ENCODE data around the gene SPANXN2. TPM values are rescaled to one million over a fixed set of nuclear protein-coding genes. Genes with fewer than 3 reads are reported as not detected.
"Not testable (repeated sequence)": the region's sequence is repeated elsewhere in the genome, so short reads cannot be mapped to it uniquely, and the experiment has no call there.

The SPANXN2 gene, protein sequence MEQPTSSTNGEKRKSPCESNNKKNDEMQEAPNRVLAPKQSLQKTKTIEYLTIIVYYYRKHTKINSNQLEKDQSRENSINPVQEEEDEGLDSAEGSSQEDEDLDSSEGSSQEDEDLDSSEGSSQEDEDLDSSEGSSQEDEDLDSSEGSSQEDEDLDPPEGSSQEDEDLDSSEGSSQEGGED
- total RNA-seq (not detected in 2 replicates), polyA plus RNA-seq (not detected in 2 replicates), polyA minus RNA-seq (ENCODE audit: low replicate concordance) (not detected in 2 replicates)
- polyA plus RNA-seq (2012): not detected in 2 replicates

GRCh38 chrX:143720652-143721051, at the start of gene SPANXN2:
Gene SPANXN2 (minus strand): TSS chrX:143720752. CDS start chrX:143720668, 84 bp downstream.
- not testable (repeated sequence) for H3K79me2 ChIP-seq (ENCODE audit: control insufficient read depth, insufficient read depth, low read length); DNase-seq (ENCODE audit: low read depth in 2 of 2); H3K27ac ChIP-seq (ENCODE audit: insufficient read depth, low read length); H3K9me3 ChIP-seq (ENCODE audit: control insufficient read depth, insufficient read depth, low read depth, low read length); H2AFZ ChIP-seq (ENCODE audit: low read length); H3K36me3 ChIP-seq (ENCODE audit: control insufficient read depth, insufficient read depth, low read length); H3K27me3 ChIP-seq (ENCODE audit: control insufficient read depth, insufficient read depth, low read length); H3K4me3 ChIP-seq (replicated peaks in 1 of 4; ENCODE audit: control extremely low read depth in 1 of 4, insufficient read depth in 1 of 4, low read depth in 3 of 4, low read length in 4 of 4); H4K20me1 ChIP-seq (ENCODE audit: control insufficient read depth, extremely low read depth, insufficient read depth, low read length); H3K9ac ChIP-seq (ENCODE audit: insufficient read depth, low read length); H3K4me2 ChIP-seq (ENCODE audit: extremely low read depth, insufficient read depth, low read length); H3K4me1 ChIP-seq (ENCODE audit: control insufficient read depth, extremely low read depth, insufficient read depth, low read length)

GRCh38 chrX:143768976-143769375, 48.4 kb upstream of the SPANXN2 start:
- TF ChIP-seq, protein P1, sequence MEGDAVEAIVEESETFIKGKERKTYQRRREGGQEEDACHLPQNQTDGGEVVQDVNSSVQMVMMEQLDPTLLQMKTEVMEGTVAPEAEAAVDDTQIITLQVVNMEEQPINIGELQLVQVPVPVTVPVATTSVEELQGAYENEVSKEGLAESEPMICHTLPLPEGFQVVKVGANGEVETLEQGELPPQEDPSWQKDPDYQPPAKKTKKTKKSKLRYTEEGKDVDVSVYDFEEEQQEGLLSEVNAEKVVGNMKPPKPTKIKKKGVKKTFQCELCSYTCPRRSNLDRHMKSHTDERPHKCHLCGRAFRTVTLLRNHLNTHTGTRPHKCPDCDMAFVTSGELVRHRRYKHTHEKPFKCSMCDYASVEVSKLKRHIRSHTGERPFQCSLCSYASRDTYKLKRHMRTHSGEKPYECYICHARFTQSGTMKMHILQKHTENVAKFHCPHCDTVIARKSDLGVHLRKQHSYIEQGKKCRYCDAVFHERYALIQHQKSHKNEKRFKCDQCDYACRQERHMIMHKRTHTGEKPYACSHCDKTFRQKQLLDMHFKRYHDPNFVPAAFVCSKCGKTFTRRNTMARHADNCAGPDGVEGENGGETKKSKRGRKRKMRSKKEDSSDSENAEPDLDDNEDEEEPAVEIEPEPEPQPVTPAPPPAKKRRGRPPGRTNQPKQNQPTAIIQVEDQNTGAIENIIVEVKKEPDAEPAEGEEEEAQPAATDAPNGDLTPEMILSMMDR (conservative IDR thresholded peaks at IDR 0.05 in 1 of 2, IDR thresholded peaks at IDR 0.05 in 1 of 2; ENCODE audit: low read depth in 1 of 2, low read length in 2 of 2): no peak
- TF ChIP-seq EZH2 (IDR thresholded peaks at IDR 0.05; ENCODE audit: low read length, missing control alignments): no peak
- no peaks in the 10 kb centered on the region for H4K20me1 ChIP-seq (ENCODE audit: control insufficient read depth, extremely low read depth, insufficient read depth, low read length)
- H3K27ac ChIP-seq (ENCODE audit: insufficient read depth, low read length): no peak overlapping the region
- H3K4me1 ChIP-seq (ENCODE audit: control insufficient read depth, extremely low read depth, insufficient read depth, low read length): no peaks in the 10 kb centered on the region
- no peak overlapping the region for H3K4me3 ChIP-seq (replicated peaks in 1 of 4; ENCODE audit: control extremely low read depth in 1 of 4, insufficient read depth in 1 of 4, low read depth in 3 of 4, low read length in 4 of 4)
- no peak overlapping the region for H2AFZ ChIP-seq (ENCODE audit: low read length)
- no peak for DNase-seq (ENCODE audit: low read depth in 2 of 2)
- H3K9me3 ChIP-seq (ENCODE audit: control insufficient read depth, insufficient read depth, low read depth, low read length): no peaks in the 10 kb centered on the region
- no peak overlapping the region for H3K9ac ChIP-seq (ENCODE audit: insufficient read depth, low read length)
- no peaks in the 10 kb centered on the region for H3K36me3 ChIP-seq (ENCODE audit: control insufficient read depth, insufficient read depth, low read length)
- H3K4me2 ChIP-seq (ENCODE audit: extremely low read depth, insufficient read depth, low read length): no peak overlapping the region
- no peaks in the 10 kb centered on the region for H3K79me2 ChIP-seq (ENCODE audit: control insufficient read depth, insufficient read depth, low read length)
- no peaks in the 10 kb centered on the region for H3K27me3 ChIP-seq (ENCODE audit: control insufficient read depth, insufficient read depth, low read length)

DNA sequence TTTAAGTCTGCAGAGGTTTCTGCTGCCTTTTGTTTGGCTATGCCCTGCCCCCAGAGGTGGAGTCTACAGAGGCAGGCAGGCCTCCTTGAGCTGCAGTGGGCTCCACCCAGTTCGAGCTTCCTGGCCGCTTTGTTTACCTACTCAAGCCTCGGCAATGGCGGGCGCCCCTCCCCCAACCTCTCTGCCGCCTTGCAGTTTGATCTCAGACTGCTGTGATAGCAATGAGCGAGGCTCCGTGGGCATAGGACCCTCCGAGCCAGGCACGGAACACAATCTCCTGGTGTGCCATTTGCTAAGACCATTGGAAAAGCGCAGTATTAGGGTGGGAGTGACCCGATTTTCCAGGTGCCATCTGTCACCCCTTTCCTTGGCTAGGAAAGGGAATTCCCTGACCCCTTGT, 47.2 kb upstream of the SPANXN2 start:
- not testable (repeated sequence) for H3K27ac ChIP-seq (ENCODE audit: insufficient read depth, low read length); DNase-seq (ENCODE audit: low read depth in 2 of 2); H4K20me1 ChIP-seq (ENCODE audit: control insufficient read depth, extremely low read depth, insufficient read depth, low read length); H3K4me1 ChIP-seq (ENCODE audit: control insufficient read depth, extremely low read depth, insufficient read depth, low read length); H3K27me3 ChIP-seq (ENCODE audit: control insufficient read depth, insufficient read depth, low read length); H3K9ac ChIP-seq (ENCODE audit: insufficient read depth, low read length); H3K36me3 ChIP-seq (ENCODE audit: control insufficient read depth, insufficient read depth, low read length); H3K4me2 ChIP-seq (ENCODE audit: extremely low read depth, insufficient read depth, low read length); H3K9me3 ChIP-seq (ENCODE audit: control insufficient read depth, insufficient read depth, low read depth, low read length); H3K79me2 ChIP-seq (ENCODE audit: control insufficient read depth, insufficient read depth, low read length); H2AFZ ChIP-seq (ENCODE audit: low read length); H3K4me3 ChIP-seq (replicated peaks in 1 of 4; ENCODE audit: control extremely low read depth in 1 of 4, insufficient read depth in 1 of 4, low read depth in 3 of 4, low read length in 4 of 4)

- no peak for TF ChIP-seq EZH2 (IDR thresholded peaks at IDR 0.05; ENCODE audit: low read length, missing control alignments)
- TF ChIP-seq, protein P1 (conservative IDR thresholded peaks at IDR 0.05 in 1 of 2, IDR thresholded peaks at IDR 0.05 in 1 of 2; ENCODE audit: low read depth in 1 of 2, low read length in 2 of 2): no peak
- H3K4me1 ChIP-seq (ENCODE audit: control insufficient read depth, extremely low read depth, insufficient read depth, low read length): no peaks in the 10 kb centered on the region
- DNase-seq (ENCODE audit: low read depth in 2 of 2): no peak
- no peaks in the 10 kb centered on the region for H3K36me3 ChIP-seq (ENCODE audit: control insufficient read depth, insufficient read depth, low read length)
- H3K27me3 ChIP-seq (ENCODE audit: control insufficient read depth, insufficient read depth, low read length): no peaks in the 10 kb centered on the region
- no peak overlapping the region for H3K9ac ChIP-seq (ENCODE audit: insufficient read depth, low read length)
- H3K4me2 ChIP-seq (ENCODE audit: extremely low read depth, insufficient read depth, low read length): no peak overlapping the region
- no peaks in the 10 kb centered on the region for H3K79me2 ChIP-seq (ENCODE audit: control insufficient read depth, insufficient read depth, low read length)
- H3K27ac ChIP-seq (ENCODE audit: insufficient read depth, low read length): no peak overlapping the region
- no peaks in the 10 kb centered on the region for H4K20me1 ChIP-seq (ENCODE audit: control insufficient read depth, extremely low read depth, insufficient read depth, low read length)
- H3K9me3 ChIP-seq (ENCODE audit: control insufficient read depth, insufficient read depth, low read depth, low read length): no peaks in the 10 kb centered on the region
- H3K4me3 ChIP-seq (replicated peaks in 1 of 4; ENCODE audit: control extremely low read depth in 1 of 4, insufficient read depth in 1 of 4, low read depth in 3 of 4, low read length in 4 of 4): no peak overlapping the region
- no peak overlapping the region for H2AFZ ChIP-seq (ENCODE audit: low read length)
Observed at GRCh38 chrX:143757887-143758286, 37.3 kb upstream of the SPANXN2 start.
